CD4-positive, alpha-beta T cell treated with Interferon gamma for 1 hour (primary cell): Measurements from ENCODE around the gene TGM2.

Source experiments
- DNase-seq: peaks from one replicate; pipeline ENCODE4 v3.0.0-alpha.2; 2020

The TGM2 gene

DNA sequence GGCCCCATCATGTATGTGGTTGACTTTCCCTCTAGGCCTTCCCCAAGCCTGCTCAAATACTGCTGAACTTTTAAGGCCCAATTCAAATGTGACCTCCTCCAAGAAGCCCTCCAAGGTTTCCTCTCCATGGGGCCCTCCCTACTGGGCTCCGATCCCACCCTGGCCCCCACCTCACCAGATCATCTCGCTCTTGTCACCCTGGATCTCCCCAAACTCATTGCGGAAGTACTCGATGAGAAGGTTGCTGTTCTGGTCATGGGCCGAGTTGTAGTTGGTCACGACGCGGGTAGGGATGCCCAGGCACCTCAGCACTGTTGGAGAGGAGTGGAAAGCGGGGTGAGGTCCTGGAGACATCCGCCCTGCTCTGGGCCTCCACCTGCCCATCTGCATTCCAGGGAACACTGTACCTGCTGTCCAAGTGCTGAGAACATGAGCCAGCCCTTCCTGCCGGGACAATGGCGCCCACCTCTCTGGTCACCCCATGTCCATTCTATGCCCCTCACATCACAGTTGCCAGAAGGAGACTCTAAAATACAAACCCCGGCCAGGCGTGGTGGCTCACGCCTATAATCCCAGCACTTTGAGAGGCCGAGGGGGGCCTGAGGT lies 23.1 kb downstream of the TGM2 start:
- DNase-seq, result no peak

- DNase-seq, result no peak
Observed at GRCh38 chr20:38141204-38141888, 23.7 kb downstream of the TGM2 start.

GRCh38 chr20:38139977-38140753 lies 24.9 kb downstream of the TGM2 start:
- no peak for DNase-seq

DNA sequence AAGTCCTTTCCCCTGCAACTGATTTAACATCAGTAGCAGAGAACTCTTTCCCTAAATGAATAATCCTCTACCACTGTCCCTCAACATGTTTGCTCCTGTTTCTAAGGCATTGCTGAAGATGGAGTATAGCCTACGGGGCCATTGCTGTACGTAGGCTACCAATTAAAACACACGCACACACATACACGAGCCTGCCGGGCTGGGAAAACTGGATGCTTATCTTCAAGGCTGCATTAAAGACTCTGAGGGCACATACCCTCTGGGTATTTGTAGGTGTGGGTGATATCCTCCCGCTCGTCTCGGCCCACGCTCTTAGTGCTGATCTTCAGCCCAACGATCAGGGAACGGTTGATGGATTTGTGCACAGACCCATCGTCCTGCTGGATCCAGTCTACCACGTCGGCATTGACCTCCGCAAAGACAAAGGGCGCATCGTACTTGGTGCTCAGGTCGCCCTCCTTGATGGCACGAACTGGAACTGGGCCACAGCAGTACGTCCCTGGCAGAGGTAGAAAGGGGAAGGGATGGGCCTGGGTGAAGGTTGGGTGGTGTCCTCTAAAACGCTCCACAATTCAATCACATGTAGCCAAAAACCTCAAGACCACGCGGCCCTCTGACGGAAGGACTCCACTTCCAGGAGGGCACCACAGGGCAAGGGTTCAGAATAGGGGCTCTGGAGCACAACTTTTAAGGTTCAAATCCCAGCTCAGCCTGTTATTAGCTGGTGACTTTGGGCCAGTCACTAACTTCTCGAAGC lies 25.7 kb downstream of the TGM2 start:
- no peak for DNase-seq

- no peak for DNase-seq
Observed at GRCh38 chr20:38138086-38138778, 26.8 kb downstream of the TGM2 start.

DNA sequence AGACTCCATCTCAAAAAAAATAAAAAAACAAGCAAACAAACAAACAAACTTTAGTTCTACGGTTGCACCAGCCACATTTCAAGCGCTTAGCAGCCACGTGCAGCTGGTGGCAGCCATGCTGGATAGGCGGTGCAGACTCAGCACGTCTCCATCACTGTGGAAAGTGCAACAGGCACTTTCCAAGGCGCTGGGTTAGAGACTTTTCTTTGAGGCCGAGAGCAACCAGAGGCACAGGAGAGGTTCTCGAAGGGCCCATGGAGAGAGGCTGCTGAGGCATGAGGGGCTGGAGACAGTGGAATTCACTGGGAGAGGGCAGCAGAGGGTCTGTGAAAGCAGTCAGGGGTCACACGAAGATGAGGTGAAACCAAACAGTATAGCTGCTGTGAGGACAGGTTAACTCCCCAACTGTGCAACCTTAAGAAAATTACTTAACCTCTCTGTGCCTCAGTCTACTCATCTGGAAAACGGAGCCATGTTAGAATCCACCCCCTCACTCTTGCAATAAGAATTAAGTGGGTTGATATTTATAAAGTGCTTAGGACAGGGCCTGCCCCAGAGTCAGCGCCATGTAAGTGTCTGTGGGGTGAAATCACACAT lies 27.5 kb downstream of the TGM2 start:
- no peak for DNase-seq

GRCh38 chr20:38136421-38137245 lies 28.4 kb downstream of the TGM2 start:
- DNase-seq, result no peak

- no peak for DNase-seq
Observed at GRCh38 chr20:38135651-38136420, 29.2 kb downstream of the TGM2 start.

DNA sequence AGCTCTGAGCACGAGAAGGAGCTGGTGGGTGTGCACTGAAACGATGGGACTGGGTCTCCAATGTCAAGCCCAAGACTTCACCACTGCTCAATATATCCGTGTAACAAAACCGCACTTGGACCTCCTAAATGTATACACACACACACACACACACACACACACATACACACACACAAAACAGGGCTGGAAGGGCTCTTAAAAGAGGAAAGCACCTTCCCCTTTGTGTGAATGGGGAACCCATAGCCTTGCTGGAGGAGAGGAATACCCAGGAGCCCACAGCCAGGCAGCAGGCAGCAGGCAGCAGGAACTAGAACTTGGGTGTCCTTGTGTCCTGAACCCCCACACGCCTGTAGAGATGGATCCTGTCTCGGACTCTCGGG lies 29.8 kb downstream of the TGM2 start:
- DNase-seq, result no peak

GRCh38 chr20:38134427-38135270 lies 30.4 kb downstream of the TGM2 start:
- DNase-seq, result no peak

DNA sequence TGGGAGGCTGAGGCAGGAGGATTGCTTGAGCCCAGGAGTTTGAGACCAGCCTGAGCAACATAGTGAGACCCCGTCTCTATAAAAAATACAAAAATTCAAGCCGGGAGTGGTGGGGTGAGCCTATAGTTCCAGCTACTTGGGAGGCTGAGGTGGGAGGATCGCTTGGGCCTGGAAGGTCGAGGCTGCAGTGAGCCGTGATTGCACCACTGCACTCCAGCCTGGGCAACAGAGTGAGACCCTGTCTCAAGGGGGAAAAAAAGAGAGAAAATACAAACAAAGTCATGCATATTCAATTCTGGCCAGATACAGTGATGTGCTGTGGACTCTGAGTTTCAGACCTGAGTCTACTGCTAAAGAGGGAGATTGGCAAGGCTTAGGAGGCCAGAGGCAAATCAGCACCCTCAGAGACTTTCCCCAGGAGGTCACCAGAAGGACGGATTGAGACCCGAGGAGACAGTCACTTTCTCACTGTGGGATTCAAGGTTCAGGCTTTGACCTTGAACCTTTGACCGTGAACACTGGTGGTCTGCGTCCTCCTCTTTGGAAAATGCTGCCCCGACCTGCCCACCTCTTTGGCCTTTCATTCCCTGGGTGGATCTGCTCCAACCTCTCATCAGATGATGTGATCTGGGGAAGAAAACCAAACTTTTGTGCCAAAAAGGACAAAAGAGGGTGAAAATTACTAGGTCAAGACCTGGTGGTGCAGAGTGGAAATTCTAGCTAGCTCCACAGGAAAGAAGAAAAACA lies 31.2 kb downstream of the TGM2 start:
- DNase-seq, result no peak

DNA sequence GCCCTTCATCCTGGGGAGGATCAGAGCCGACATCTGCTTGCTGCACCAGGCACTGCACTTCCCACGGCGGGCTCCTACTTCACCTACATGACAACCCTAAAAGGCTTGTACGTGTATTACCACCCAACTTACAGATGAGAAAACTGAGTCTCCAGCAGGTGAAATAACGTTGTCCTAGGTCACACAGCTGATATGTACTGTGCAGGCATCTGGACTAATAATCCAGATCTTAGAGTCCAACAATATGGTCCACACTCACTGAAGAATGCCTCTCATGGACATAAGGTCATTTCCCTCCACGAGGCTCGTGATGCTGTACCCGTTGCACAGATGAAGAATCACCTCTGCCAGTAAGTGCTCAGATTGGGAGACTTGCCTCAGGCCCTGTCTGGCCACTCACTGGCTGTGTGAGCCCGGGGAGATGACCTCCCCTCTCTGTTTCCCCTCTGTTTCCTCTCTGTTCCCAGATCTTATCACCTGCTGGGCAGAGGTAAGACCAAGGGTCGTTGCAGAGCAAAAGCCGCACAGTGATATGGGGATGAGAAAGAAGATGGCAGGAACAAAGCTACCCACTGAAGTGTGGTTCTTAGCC lies 32.1 kb downstream of the TGM2 start:
- DNase-seq, result no peak

DNA sequence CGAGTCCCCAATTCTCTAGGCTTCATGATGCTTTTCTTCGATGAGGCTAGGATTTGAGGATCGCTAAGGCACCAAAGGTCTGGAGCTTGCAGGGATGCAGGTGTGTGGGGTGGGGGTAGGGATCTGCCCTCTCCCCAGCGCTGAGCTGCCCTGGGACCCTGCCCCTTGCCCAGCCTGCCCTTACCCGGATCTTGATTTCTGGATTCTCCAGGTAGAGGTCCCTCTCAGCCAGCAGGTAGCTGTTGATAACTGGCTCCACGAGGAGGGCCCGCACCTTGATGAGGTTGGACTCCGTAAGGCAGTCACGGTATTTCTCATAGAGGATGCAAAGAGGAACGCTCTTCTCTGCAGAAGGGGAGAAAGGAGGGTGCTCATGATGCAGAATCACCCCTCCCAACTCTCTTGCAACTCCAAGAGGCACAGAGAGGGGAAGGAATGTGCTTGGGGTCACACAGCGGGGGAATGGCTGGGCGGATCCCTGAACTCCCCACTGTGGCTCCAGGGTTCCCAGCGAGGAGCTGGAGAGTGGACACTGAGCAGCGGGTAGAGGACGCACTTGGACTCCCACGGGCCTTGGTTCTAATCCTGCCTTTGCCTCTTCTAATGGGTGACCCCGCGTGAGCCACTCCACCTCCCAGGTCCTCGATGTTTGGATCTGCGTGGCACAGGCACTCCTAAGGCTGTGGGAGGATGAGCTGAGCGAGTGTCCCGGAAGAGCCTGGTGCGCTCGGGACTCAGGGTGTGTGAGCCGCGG lies 32.7 kb downstream of the TGM2 start:
- DNase-seq, result no peak

GRCh38 chr20:38131588-38132121 lies 33.4 kb downstream of the TGM2 start:
- no peak for DNase-seq

DNA sequence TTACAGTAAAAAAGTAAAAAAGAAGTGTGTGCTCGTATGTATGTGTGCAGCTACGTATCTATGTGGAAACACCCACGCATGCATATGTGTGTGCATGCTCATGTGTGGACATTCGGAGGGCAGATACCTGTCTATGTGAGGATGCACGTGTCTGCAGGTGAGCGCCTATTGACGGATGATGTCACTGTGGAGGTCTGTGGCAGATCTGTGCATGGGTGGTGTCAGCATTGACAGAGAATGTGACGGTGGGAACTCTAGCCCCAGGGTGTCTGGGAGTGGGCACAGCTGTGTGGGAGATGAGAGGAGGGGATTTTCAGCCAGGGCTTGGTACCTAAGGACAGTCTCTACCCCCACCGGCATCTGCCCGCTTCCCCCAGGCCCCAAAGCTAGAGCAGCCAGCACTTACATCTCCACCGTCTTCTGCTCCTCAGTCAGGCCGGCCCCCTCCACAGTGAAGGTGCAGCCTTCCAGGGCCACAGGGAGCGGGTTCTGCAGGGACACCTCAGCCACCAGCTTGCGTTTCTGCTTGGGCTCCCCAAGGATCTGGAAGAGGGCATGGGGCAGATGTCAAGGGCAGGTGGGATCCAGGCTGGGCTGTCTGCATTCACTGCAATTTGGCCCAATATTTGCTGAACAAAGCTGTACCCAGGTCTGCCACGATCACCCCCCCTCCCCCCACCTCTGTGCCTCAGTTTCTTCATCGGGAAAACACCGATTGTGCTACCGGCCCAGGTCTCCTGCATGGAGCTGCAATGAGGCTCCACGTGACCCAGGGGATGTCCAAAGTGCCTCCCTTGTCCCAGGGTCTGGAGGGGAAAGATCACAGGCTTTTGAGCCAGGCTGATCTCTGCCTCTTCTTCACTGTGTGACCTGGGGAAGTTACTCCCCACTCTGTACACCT lies 34.1 kb downstream of the TGM2 start:
- no peak for DNase-seq

GRCh38 chr20:38129893-38130609 lies 35.0 kb downstream of the TGM2 start:
- DNase-seq, result no peak
